CD4-positive, alpha-beta T cell treated with Interleukin-21 for 1 hour (primary cell): ENCODE results near the gene FTHL17.
A peak's percentile ranks its signal among the peaks of the same experiment; 100 is the strongest.

Source experiments
- DNase-seq: peaks from one replicate; pipeline ENCODE4 v3.0.0-alpha.2; 2020

The FTHL17 gene

GRCh38 chrX:31036895-31037294 is 34.9 kb downstream of the FTHL17 start:
- DNase-seq: peak; percentile 4

DNA sequence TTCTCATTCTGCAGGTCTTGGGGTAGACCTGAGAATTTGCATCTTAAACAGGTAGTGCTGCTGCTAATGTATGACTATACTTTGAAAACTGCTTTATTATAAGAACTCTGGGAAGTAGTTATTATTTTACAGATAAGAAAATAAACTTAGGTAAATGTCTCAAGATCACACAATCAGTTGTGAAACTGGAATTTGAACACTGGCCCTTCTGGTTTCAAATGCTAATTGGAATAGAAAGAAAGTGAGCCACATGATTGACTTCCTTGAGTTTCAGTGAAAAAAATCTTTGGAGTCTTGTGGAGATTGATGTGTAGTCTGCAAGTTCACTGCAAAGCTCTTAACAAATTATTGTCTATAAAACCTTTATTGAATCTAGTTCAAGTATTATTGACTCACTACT is 44.5 kb downstream of the FTHL17 start:
- DNase-seq: no peak

- no peak for DNase-seq
These were observed 47.0 kb downstream of the FTHL17 start for GRCh38 chrX:31024866-31025265.

DNA sequence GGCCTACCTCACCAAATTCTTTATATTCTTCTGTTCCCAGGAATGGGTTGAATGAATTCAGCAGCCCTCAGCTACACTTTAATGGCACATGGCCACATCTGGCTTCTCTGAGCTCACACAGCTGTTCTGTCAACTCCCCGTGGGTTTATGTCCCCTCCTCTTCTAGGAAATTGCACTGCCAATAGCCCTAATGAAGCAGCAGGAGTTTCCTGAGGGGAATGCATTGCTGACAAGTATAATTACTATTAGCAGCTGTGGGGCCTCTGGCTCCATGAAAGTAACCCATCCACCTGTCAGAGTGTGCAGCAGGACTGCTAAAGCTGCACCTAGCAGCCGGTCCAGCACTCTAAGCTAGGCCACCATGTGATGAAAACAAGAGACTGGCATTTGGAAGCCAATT is 50.3 kb downstream of the FTHL17 start:
- no peak for DNase-seq
